GM19395 (cell line): ENCODE data around the gene AUTS2.

ENCODE experiments used
- ATAC-seq: cut with Tn5 transposase; IDR thresholded peaks from one replicate; pipeline ENCODE4 v1.9.1; 2021; ENCODE audit warnings: mild to moderate bottlenecking, moderate library complexity; ENCODE audit not compliant: unreplicated experiment

AUTS2 gene

DNA sequence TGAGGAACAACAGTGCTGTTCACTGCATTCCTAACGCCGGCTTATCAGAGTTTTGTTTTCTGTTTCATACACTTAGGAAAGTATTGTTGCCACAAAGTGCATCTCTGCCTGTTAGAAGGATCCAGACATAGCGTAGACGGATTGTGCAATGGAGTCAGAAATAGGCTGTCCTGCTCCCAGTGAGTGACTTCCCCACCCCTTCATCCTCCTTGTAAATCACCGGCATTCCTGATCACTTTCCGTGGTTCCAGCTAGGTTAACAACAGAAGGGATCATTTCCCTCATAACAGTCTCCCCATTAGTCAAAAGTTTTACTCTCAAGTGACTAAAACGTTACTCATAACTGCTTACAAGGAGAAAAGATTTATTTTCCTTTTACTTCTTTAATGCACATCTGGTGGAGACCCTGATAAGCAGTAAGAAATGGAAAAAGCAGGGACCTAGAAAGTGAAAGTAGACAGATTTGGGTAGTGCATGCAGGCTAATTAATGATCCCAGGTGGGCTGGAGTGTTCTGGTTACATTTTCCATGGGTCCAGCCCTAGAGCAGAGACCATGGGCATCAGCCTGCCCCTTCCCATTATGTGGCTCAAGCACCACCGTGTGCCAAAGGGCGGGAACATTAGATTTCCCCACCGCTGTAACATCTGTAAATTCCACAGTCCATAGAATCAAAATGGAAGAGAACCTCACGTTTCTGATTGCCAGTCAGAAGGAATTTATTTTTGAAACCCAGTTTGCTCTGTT, 1138.6 kb downstream of the AUTS2 start:
- ATAC-seq = no peak

DNA sequence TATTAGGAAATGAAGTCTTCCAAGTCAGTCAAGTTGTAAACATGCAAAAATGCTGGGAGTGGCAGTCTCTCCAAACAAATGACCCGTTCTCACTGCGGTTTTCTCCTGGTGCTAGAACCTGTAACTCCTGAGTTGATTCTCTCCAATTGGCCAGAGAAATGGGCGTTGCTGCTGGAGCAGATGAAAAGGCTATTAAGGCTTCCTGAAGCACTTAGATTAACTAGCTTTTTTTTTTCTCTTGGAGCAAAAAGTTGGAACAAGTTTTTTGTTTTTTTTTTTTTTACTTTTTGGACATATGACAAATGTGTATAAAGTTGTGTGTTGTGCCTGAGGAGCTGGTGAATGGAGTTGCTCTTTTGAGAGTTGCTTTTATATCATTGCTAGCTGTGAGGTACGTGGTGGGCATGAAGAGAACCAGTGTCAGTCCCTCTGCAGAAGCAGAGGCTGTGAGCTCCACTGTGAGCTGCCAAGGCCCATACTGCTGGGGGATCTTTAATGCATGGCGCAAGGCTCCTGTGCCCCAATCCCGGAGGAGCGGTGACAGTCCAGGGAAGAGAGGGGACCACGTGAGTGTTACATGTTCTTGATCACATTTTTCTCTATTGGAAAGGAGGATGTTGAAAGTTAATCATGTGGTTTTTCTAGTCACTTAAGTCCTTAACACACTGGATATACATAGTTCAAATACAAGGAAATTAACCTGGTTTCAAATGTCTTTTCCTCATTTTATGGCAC, 1140.0 kb downstream of the AUTS2 start:
- no peak for ATAC-seq

DNA sequence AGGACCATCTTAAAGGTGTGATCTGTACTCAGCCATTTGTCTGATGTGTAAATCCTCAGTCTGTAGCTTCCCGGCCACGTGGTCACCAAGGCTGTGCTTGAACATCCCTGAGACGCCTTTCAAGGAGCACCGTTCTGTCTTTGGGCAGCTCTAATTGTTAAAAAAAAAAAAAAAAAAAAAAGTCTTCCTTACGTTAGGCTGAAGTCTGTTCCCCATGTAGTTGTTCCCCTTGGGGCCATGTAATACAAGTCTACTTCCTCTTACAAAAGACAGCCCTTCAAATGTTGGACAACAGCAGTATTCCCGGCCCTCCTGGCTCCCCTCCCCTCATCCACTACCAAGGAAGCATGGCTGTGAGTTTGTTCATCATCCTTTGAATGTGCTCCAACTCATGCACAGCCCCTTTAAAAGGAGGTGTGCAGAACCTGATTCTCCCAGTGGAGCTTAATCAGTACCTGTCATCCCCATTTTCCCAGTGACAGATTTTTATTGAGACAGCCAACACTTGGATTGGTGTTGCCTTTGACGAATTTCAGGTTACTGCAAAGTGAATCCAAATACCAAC, 1141.5 kb downstream of the AUTS2 start:
- no peak for ATAC-seq

DNA sequence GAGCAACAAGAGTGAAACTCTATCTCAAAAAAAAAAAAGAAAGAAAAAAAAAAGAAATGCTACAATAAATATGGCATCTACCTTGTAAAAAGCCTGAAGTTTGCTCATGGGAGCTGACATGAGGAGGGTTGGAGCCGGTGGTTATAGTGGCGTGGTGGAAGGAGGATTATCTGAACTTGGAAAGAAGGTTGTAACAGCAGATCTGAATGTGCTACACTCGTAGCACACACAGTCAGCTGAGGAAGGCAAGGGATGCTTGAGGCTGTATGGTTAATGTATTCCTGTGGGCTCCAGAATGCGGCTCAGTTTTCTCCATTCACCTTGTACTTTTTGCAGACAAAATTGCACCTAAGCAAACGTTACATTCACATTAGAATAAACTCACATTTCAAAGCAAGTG, 1143.4 kb downstream of the AUTS2 start:
- no peak for ATAC-seq

DNA sequence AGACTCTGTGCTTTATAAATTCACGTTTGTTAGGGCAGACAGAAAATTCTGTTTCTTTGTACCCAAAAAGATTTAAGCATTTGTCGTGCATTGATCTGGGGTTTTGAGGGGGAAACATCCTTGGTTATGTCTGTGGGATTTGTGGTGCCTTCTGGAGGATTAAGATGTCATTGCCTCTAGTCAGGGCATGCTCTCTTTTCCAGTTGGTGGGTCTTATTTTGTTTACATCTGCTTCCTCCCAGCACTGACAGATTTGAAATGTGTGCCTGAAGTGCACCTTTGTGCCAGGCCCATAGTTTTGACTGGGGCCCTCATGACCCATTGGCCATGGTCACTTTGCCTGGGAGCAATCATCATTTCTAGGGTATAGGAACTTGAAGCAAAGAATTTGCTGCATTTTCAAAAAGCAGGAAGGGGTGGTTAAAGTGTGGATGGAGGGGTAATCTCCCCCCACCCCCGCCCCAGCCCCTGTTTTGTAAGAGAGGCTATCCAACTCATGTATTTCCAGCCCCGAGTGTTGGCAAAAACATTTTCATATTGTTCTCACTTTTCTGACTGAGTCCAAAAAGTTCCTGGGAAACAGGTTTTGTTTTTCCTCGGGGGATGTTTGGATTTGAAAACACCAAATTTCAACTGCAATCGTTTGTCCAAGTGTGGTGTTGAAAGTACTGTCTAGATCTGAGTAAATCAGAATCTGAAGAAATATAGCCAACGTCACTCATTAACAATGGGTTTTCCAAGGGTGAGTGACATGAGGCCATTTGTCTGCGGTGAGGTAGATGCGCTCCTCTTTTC, 1145.5 kb downstream of the AUTS2 start:
- ATAC-seq = no peak

DNA sequence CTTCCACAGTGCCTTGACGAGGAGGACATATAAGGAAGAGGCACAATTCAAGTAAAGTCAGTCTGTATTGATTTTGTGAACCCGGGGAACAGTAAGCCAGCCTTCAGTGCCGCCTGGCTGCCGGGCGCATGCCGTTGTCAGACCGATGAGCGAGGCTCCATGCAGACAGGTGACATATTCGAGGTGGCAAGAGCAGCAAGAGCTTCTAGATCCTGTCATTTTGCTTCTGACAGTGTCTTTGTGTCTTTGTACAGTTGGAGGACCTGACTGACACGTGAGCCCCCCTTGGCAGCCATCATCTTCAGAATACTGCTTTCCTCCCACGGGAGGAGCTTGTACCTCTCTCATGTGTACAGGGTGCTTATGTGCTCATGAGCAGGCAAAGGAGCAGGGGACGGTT, 1146.2 kb downstream of the AUTS2 start:
- no peak for ATAC-seq

DNA sequence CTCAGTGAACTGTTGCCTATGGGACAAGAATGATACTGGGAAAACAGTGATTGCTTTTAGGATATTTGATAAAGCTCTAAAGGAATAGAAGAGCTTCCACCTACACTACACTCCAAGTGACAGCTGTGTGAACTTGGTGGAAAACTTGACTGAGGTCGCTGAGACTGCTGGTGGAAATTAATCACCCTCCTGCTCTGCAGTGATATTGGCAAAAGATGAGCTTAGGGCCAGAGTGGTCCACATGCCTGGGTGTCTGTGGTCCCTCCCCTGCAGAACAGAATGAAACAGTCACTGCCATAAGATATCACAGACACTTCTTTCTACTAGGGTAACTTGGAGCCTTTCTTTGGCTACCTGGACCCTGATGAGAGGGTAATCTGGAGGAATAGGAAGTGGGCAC, 1151.6 kb downstream of the AUTS2 start:
- no peak for ATAC-seq

DNA sequence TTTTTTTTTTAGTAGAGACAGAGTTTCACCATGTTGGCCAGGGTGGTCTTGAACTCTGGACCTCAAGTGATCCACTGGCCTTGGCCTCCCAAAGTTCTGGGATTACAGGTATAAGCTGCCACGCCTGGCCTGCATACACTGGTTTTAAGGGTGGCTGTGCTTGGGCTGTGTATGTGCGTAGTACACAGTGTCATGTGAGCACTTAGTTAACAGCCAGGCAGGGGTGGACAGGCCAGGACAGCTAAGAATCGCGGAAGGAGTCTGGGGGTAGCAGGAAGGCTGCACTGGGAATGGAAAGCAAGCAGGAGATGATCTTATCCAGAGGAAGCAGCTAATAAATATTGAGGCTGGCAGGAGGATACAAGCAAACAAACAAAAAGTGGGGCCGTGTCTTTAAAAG, 1153.6 kb downstream of the AUTS2 start:
- ATAC-seq = no peak

DNA sequence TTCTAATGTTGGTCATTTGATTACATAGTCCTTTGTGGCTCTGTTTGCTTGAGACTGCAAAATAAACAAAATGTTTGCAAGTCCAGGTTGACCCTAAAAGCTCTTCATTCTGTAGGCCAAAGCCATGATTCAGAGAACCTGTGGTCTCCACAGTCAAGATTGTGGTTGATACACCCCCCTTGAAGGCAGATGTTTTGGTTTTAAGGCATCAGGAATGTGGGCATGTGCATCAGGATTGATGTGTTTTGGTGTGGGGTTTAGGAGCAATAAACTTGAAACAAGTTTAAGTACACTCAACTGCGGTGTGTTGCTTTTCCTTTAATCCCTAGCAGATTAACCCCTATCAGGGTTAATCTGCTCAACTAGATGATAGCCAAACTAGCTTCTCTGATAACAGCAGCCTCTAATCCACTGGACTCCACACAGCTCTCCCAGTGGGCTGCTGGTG, 1154.5 kb downstream of the AUTS2 start:
- ATAC-seq = no peak

DNA sequence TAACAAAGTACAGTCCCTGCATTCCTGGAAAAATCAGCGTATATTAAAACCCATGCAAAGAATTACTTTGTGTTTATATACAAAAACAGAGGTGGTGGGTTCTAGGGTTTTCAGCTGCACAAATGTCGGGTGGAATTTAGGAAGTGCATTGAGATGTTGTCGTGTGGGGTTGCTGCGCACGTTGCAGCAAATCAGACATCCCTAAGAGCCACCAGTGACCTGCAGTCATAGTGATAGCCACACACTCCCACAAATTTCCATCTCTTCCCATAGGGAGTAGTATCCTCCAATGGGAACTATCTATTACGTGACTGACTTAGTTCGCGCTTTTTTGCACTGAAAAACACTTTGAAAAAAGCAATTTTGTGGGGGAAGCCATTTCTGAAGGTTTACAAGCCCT, 1158.5 kb downstream of the AUTS2 start:
- no peak for ATAC-seq

DNA sequence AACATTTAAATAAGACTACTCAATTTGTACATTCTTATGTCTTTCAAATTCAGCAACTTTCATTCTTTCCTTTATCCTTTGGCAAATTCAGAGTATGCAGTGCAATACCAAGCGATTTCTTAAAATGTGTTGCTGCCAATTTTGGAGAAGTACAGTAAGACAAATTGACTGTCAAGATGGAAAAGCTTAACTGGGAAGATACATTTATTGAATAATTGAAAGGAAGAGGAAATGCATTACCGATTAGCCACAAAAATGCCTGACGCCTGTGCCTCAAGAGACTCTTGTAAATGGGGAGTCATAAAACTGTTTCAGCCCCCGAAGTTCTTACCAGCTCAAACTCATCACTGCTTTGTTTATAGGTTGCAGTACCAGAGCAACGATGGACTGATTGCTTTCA, 1160.4 kb downstream of the AUTS2 start:
- ATAC-seq = no peak

DNA sequence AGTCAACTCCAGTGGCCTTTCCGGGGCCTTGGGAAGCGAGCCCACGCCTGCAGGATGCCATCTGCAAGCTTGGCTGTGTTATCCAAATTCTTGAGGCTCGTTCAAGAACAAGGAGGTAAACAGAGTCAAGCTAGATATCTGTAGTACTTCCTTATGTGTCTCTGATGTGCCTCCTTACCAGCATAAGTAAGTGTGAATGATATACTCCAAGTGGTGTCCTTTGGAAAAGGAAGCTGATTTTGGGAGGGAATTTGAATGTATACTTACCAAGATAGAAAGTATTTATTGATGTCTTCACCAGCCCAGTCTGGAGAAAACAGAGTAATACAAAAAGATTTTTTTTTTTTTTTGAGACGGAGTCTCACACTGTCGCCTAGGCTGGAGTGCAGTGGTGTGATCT, 1161.4 kb downstream of the AUTS2 start:
- no peak for ATAC-seq

DNA sequence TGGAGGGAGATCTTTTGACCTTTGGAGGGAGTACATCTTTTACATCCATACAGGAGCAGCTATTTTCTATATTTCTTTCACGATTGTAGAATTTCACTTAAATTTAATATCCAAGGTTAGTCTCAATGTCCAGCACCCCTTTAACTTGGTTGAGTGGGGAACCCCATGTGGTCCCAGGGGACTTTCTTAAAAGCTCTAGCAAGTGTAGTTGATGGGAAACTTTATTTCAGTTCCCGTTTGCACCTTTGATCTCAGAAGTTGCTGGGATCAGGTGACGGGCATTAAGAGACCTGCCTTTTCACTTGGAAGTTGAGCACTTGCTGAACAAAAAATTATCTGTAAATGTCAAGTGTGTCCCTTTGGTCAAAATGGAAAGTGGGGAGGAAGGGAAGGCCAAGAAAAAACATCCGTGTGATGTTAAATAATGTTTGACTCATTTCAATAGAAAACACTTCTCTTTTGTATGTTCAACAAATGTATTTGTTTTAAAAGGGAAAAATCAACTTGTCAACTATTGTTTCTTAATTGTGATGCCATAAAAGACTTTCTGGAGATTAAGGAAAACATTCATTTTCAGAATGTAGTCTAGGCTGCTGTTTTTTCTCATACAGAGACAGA, 1163.5 kb downstream of the AUTS2 start:
- no peak for ATAC-seq

DNA sequence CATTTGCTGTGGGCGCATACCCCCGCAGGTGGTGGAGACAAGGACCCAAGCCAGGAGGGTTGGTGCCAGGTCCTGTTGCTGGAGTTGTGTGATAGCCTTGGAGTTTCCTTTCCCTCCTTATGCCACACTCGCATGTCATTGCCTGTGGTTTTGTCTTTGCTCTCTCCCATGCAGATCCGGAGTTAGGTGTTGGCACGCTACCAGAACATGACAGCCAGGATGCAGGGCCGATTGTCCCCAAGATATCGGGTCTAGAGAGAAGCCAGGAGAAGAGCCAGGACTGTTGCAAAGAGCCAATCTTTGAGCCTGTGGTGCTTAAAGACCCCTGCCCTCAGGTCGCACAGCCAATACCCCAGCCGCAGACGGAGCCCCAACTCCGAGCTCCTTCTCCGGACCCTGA, 1164.4 kb downstream of the AUTS2 start:
- no peak for ATAC-seq

DNA sequence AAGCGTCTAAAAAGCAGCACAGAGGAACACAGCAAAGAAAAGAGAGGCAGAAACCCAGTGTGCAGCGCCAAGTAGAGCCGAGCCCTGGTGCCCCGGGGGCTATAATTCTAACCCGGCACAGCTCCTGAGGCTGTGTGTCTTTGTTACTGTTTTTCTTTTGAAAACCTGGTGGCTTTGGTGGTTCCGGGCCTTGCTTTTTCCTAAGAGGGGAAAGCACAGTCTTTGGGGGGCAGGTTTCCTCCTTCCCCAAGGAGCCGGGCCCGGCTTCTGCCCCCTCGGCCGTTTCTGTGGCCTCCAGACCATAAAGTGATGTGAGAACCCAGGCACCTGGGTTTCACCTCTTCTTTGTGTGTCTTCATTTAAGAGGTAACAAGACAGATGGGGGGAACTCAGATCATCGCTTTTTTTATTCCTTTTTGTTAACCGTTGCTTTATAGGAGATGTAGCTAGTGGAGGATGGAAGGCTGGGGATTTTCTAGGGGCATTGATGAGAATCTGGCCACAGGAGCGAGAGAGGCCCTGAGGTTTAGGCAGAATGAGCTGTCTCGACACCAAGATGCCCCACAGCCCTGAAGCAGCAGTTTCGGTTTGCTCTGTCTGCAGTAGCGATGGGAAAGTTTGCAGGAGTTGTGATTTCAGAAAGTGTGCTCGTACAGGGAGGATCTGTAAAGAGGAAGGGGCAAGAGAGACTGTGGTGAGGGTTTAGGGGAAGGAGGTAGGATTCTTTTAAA, 1165.9 kb downstream of the AUTS2 start:
- ATAC-seq = peak; percentile 92

DNA sequence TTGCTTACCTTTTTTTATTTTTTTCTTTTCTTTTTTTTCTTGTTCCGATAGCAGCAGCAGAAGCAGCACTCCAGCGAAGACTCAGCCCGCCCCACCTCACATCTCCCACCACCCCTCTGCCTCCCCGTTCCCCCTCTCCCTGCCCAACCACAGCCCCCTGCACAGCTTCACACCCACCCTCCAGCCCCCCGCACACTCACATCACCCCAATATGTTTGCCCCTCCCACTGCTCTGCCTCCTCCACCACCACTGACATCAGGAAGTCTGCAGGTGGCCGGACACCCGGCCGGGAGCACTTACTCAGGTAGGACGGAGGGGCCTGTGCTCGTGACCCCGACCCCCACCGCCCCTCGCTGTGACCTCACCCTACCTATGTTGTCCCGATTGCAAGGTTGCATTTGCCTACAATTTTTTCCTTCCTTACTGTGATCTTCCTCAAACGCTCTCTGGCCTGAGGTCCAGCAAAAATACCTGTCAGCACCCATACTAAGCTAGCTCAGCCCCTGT, 1166.5 kb downstream of the AUTS2 start:
- no peak for ATAC-seq

DNA sequence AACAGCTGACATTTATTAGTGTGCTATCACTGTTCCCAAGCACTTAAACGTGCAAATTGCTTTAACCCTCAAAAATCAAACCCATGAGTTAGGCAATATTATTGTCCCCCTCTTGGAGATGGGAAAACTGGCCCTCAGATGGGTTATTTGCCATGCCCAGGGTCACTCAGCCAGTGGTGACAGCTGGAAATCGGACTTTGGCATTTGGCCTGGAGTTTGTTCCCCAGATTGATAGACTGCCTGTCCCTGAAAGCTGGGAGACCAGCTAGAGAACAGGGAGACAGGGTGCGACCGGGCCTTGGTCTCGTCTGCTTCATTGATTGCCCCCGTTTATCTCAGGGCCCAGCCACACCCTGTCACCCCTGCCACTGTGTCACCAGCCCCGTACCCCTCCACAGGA, 1167.4 kb downstream of the AUTS2 start:
- ATAC-seq = no peak

DNA sequence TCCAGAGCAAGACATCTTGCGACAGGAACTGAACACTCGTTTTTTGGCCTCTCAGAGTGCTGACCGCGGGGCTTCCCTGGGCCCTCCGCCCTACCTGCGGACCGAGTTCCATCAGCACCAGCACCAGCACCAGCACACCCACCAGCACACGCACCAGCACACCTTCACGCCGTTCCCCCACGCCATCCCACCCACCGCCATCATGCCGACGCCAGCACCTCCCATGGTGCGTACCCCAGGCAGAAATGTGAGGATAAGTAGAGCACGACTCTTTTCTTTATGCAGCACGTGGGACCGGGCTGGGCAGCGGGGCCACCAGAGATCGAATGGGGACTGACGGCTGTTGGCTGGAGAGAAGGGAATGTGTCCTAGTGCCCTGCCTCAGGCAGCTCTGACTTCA, 1167.8 kb downstream of the AUTS2 start:
- ATAC-seq = no peak

DNA sequence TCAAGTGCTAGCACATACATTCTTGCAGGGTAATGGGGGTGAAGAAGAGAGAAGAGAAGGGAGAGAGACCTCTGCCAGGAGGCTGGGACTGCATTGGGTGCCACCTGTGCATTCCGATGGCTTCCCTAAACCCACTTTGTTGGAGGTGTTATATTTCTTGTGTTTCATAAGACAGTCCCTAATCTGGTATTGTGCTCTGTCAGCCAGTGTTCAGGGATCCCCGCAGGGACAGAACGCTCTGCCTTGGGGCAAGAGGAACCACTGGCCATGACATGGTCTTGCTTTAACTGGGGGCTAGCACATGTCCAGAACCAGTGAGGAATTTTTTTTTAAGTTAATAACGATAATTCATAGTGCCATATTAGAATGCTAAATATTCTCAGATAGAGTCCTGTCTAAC, 1168.4 kb downstream of the AUTS2 start:
- no peak for ATAC-seq

DNA sequence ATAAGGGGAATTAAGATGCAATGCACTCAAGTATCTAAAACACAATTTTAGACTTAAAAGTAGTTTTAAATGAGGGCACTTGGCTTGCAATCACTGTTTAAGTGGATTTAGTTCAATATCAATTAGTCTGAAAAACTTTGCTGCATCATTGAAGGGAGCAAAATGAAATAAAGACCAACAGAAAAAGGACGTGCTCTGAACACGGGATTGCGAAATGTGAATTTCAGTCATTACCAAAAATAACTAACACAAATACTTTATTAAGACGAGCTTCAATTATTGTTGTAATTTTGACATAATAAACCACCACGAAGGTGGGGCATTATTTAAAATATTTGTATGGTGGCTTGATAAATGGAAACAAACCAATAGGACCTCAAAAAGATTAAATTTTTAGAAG, 1171.9 kb downstream of the AUTS2 start:
- ATAC-seq = no peak
